ENCODE data around the gene CHST9. TPM values are rescaled to one million over a fixed set of nuclear protein-coding genes. Genes with fewer than 3 reads are reported as not detected.

The CHST9 gene
- total RNA-seq, 2 experiments from 2014 or later = not detected

DNA sequence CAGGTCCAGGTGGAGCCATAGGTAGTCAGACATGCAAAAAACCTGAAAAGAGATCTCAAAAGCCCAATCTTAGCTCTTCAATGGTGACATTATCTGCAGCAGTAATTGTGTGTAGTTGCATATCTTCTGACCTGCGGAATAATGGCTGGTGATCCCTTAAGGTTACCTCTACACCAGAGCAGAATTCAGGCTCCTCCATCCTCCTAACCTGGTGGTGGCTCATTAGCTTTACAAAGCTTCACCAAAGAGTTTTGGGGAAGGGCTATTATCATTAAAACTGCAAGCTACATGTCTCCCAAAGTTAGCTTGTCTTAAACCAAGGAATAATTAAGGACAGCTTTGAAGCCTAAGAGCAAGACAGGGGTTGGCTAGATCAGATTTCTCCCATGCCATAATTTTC, 42.6 kb upstream of the CHST9 start:
- CTCF ChIA-PET = interaction anchor here (0.6 kb wide), 1 partner anchor 11 kb away, joined by 3 read pairs; no protein-coding TSS in a partner anchor

GRCh38 chr18:27226556-27227075, 41.5 kb upstream of the CHST9 start:
- no peak for ATAC-seq (ENCODE audit: poor library complexity)
- Histone ChIP-seq H3K4me1 (ENCODE audit: insufficient read depth, low read length) (no peaks in the 10 kb centered on the region), H3K27ac (ENCODE audit: low read depth in 1 of 2, low read length in 2 of 2) (no peak overlapping the region), H3K4me3 (ENCODE audit: low read length) (no peak overlapping the region), H3K36me3 (ENCODE audit: insufficient read depth, low read length) (no peaks in the 10 kb centered on the region), H3K27me3 (ENCODE audit: control insufficient read depth in 1 of 2, insufficient read depth in 2 of 2, low read length in 2 of 2) (no peaks in the 10 kb centered on the region), H3K9me3 (ENCODE audit: control insufficient read depth in 1 of 2, insufficient read depth in 1 of 2, low read length in 2 of 2) (peaks cover 0 to 16% of the 10 kb centered on the region in 2 experiments)
- CTCF ChIA-PET = no interaction called here
- Mint-ChIP-seq H3K27me3 (no peaks in the 10 kb centered on the region), H3K4me1 (ENCODE audit: low read depth) (no peaks in the 10 kb centered on the region), H3K9me3 (peaks cover 5% of the 10 kb centered on the region), H3K4me3 (no peak overlapping the region), H3K36me3 (ENCODE audit: low read depth) (no peaks in the 10 kb centered on the region), H3K27ac (no peak overlapping the region)
- no peak for DNase-seq
- TF ChIP-seq, protein P1, sequence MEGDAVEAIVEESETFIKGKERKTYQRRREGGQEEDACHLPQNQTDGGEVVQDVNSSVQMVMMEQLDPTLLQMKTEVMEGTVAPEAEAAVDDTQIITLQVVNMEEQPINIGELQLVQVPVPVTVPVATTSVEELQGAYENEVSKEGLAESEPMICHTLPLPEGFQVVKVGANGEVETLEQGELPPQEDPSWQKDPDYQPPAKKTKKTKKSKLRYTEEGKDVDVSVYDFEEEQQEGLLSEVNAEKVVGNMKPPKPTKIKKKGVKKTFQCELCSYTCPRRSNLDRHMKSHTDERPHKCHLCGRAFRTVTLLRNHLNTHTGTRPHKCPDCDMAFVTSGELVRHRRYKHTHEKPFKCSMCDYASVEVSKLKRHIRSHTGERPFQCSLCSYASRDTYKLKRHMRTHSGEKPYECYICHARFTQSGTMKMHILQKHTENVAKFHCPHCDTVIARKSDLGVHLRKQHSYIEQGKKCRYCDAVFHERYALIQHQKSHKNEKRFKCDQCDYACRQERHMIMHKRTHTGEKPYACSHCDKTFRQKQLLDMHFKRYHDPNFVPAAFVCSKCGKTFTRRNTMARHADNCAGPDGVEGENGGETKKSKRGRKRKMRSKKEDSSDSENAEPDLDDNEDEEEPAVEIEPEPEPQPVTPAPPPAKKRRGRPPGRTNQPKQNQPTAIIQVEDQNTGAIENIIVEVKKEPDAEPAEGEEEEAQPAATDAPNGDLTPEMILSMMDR (IDR thresholded peaks at IDR 0.05) = no peak
- intact Hi-C loops (cut with DNase I, micrococcal nuclease) = no loop called here
- POLR2A ChIA-PET = no interaction called here

More for the DNA sequence above, 42.6 kb upstream of the CHST9 start:
- Histone ChIP-seq H3K4me3 (ENCODE audit: low read length) (no peak overlapping the region), H3K4me1 (ENCODE audit: insufficient read depth, low read length) (no peaks in the 10 kb centered on the region), H3K27me3 (ENCODE audit: control insufficient read depth in 1 of 2, insufficient read depth in 2 of 2, low read length in 2 of 2) (no peaks in the 10 kb centered on the region), H3K9me3 (ENCODE audit: control insufficient read depth in 1 of 2, insufficient read depth in 1 of 2, low read length in 2 of 2) (peaks cover 0 to 16% of the 10 kb centered on the region in 2 experiments), H3K27ac (ENCODE audit: low read depth in 1 of 2, low read length in 2 of 2) (no peak overlapping the region), H3K36me3 (ENCODE audit: insufficient read depth, low read length) (no peaks in the 10 kb centered on the region)
- no peaks in the 10 kb centered on the region for H3K4me1 Mint-ChIP-seq (ENCODE audit: low read depth)
- no peaks in the 10 kb centered on the region for H3K27me3 Mint-ChIP-seq
- no peaks in the 10 kb centered on the region for H3K36me3 Mint-ChIP-seq (ENCODE audit: low read depth)
- TF ChIP-seq, protein P1 (IDR thresholded peaks at IDR 0.05) = no peak
- DNase-seq (no peak), ATAC-seq (ENCODE audit: poor library complexity) (no peak)
- H3K27ac Mint-ChIP-seq = no peak overlapping the region
- POLR2A ChIA-PET = no interaction called here
- H3K4me3 Mint-ChIP-seq = no peak overlapping the region
- intact Hi-C loops (cut with DNase I, micrococcal nuclease) = no loop called here
- peaks cover 5% of the 10 kb centered on the region for H3K9me3 Mint-ChIP-seq

DNA sequence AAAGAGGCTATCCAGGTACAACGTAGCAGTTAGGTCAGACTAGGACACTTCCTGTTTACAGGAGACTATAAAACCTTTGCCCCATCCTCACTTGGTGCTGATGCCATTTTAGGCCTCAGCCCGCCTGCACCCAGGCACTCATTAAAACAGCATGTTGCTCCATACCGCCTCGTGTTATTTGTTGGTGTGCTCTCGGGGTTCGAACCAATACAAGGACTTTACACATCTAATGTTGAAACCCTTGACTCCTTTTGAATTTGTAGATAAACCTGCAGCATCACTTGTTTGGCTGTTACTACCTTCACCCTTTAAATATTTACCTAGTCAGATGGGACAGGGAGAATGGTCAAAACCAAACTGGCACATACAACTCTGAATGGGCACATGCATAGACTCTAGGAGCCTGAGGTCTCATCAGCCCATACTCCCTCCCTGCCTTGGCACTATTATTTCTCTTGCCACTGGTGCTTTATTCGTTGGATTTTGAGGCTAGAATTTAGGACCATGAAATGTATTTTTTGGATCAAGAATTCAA, 40.9 kb upstream of the CHST9 start:
- Histone ChIP-seq H3K27me3 (ENCODE audit: control insufficient read depth in 1 of 2, insufficient read depth in 2 of 2, low read length in 2 of 2) (no peaks in the 10 kb centered on the region), H3K4me3 (ENCODE audit: low read length) (no peak overlapping the region), H3K36me3 (ENCODE audit: insufficient read depth, low read length) (no peaks in the 10 kb centered on the region), H3K27ac (ENCODE audit: low read depth in 1 of 2, low read length in 2 of 2) (no peak overlapping the region), H3K9me3 (ENCODE audit: control insufficient read depth in 1 of 2, insufficient read depth in 1 of 2, low read length in 2 of 2) (peaks cover 0 to 16% of the 10 kb centered on the region in 2 experiments), H3K4me1 (ENCODE audit: insufficient read depth, low read length) (no peaks in the 10 kb centered on the region)
- ATAC-seq (ENCODE audit: poor library complexity) (no peak), DNase-seq (no peak)
- CTCF ChIA-PET = no interaction called here
- POLR2A ChIA-PET = no interaction called here
- H3K36me3 Mint-ChIP-seq (ENCODE audit: low read depth) = no peaks in the 10 kb centered on the region
- no peak overlapping the region for H3K27ac Mint-ChIP-seq
- intact Hi-C loops (cut with DNase I, micrococcal nuclease) = no loop called here
- no peaks in the 10 kb centered on the region for H3K4me1 Mint-ChIP-seq (ENCODE audit: low read depth)
- TF ChIP-seq, protein P1 (IDR thresholded peaks at IDR 0.05) = no peak
- no peaks in the 10 kb centered on the region for H3K27me3 Mint-ChIP-seq
- peaks cover 5% of the 10 kb centered on the region for H3K9me3 Mint-ChIP-seq
- no peak overlapping the region for H3K4me3 Mint-ChIP-seq

All from CD4-positive, alpha-beta T cell (primary cell).